HFFc6 (cell line): ENCODE results near the gene VPS9D1. TPM values are rescaled to one million over a fixed set of nuclear protein-coding genes. Genes with fewer than 3 reads are reported as not detected.
"Not testable (repeated sequence)": the region's sequence is repeated elsewhere in the genome, so short reads cannot be mapped to it uniquely, and the experiment has no call there.

Experiments used
- DNase-seq: peaks from one replicate; pipeline ENCODE4 v3.0.0-alpha.2; 2018
- H3K27ac Mint-ChIP-seq: 2 replicates; pipeline ENCODE4 v1.8.0; 2020; ENCODE audit warnings: mild to moderate bottlenecking, mixed read lengths
- H3K27me3 Mint-ChIP-seq: 2 replicates; pipeline ENCODE4 v1.8.0; 2021; ENCODE audit warnings: mild to moderate bottlenecking, moderate library complexity, mixed read lengths; ENCODE audit not compliant: insufficient read depth
- H3K36me3 Mint-ChIP-seq: 2 replicates; pipeline ENCODE4 v1.8.0; 2021; ENCODE audit warnings: low read depth, mixed read lengths
- H3K4me1 Mint-ChIP-seq: 2 replicates; pipeline ENCODE4 v1.8.0; 2020; ENCODE audit warnings: low read depth, mixed read lengths
- H3K4me3 Mint-ChIP-seq: 2 replicates; pipeline ENCODE4 v1.8.0; 2020; ENCODE audit warnings: mild to moderate bottlenecking, moderate library complexity, mixed read lengths
- H3K9me3 Mint-ChIP-seq: 2 replicates; pipeline ENCODE4 v1.8.0; 2020; ENCODE audit warnings: mild to moderate bottlenecking, mixed read lengths
- CTCF ChIP-seq: fragments of 200-600 bp; sonication (generic); IDR thresholded peaks from 2 replicates; pipeline ENCODE4 v1.5.0; 2021; ENCODE audit warnings: antibody characterized with exemption, mild to moderate bottlenecking
- total RNA-seq, 6 experiments: library from RNA; stranded (reverse); fragmentation: NEBNext Ultra II Directional; extraction: Animal tissue kit (Norgen Biotek cat#: 25700); gene quantifications; 2 replicates in 1 of 6; 3 replicates in 5 of 6; pipeline ENCODE4 v1.2.3, GENCODE V29; 2021

The VPS9D1 gene
- total RNA-seq, 6 experiments from 2014 or later, result 12.7 to 19.3 (median 16.1) TPM

GRCh38 chr16:89667633-89668032 lies 53.1 kb downstream of the VPS9D1 start:
- H3K4me1 Mint-ChIP-seq, result peaks cover 12% of the 10 kb centered on the region
- peaks cover 24% of the 10 kb centered on the region for H3K36me3 Mint-ChIP-seq
- DNase-seq, result no peak
- no peak overlapping the region for H3K4me3 Mint-ChIP-seq
- no peak for TF ChIP-seq CTCF
- H3K27me3 Mint-ChIP-seq, result no peaks in the 10 kb centered on the region; the same call in 1 of the 2 replicates
- no peaks in the 10 kb centered on the region for H3K9me3 Mint-ChIP-seq
- no peak overlapping the region for H3K27ac Mint-ChIP-seq

- peaks cover 12% of the 10 kb centered on the region for H3K4me1 Mint-ChIP-seq
- not testable (repeated sequence) for H3K4me3 Mint-ChIP-seq, H3K27ac Mint-ChIP-seq, H3K27me3 Mint-ChIP-seq, H3K9me3 Mint-ChIP-seq
- H3K36me3 Mint-ChIP-seq, result peaks cover 26% of the 10 kb centered on the region
- TF ChIP-seq CTCF, result peak; percentile 70
- peak; percentile 23 for DNase-seq
These were observed 53.7 kb downstream of the VPS9D1 start for GRCh38 chr16:89667000-89667399.

GRCh38 chr16:89664238-89664637 lies 56.5 kb downstream of the VPS9D1 start:
- not testable (repeated sequence) for H3K27ac Mint-ChIP-seq, H3K4me1 Mint-ChIP-seq, H3K9me3 Mint-ChIP-seq, DNase-seq, H3K4me3 Mint-ChIP-seq, H3K27me3 Mint-ChIP-seq
- H3K36me3 Mint-ChIP-seq, result peaks cover 40% of the 10 kb centered on the region

- Mint-ChIP-seq H3K27me3 (peaks cover 2% of the 10 kb centered on the region), H3K9me3 (no peaks in the 10 kb centered on the region), H3K36me3 (peaks cover 39% of the 10 kb centered on the region), H3K4me1 (peaks cover 12% of the 10 kb centered on the region), H3K4me3 (no peak overlapping the region), H3K27ac (no peak overlapping the region)
- no peak for TF ChIP-seq CTCF
- DNase-seq, result no peak
These were observed 59.5 kb downstream of the VPS9D1 start for GRCh38 chr16:89661215-89661614.

GRCh38 chr16:89660146-89660545 lies 60.6 kb downstream of the VPS9D1 start:
- Mint-ChIP-seq H3K4me3 (no peak overlapping the region), H3K4me1 (peaks cover 12% of the 10 kb centered on the region), H3K27me3 (peaks cover 2% of the 10 kb centered on the region), H3K9me3 (no peaks in the 10 kb centered on the region), H3K36me3 (peaks cover 42% of the 10 kb centered on the region), H3K27ac (no peak overlapping the region)
- DNase-seq, result no peak
- TF ChIP-seq CTCF, result no peak

GRCh38 chr16:89658221-89658879 lies 62.3 kb downstream of the VPS9D1 start:
- Mint-ChIP-seq H3K4me3 (peak overlapping the region; percentile 96), H3K9me3 (no peaks in the 10 kb centered on the region), H3K36me3 (peaks cover 30% of the 10 kb centered on the region), H3K27me3 (peaks cover 2% of the 10 kb centered on the region), H3K27ac (peak overlapping the region; percentile 92), H3K4me1 (peaks cover 12% of the 10 kb centered on the region)
- no peak for DNase-seq
- TF ChIP-seq CTCF, result no peak
